HG03095 (cell line): Measurements from ENCODE around the gene CSPG5.

Experiments
- ATAC-seq: cut with Tn5 transposase; IDR thresholded peaks from one replicate; pipeline ENCODE4 v1.9.1; 2021; ENCODE audit warnings: moderate library complexity; ENCODE audit not compliant: unreplicated experiment

Gene CSPG5

GRCh38 chr3:47542471-47543173 is 36.0 kb downstream of the CSPG5 start:
- ATAC-seq: no peak

DNA sequence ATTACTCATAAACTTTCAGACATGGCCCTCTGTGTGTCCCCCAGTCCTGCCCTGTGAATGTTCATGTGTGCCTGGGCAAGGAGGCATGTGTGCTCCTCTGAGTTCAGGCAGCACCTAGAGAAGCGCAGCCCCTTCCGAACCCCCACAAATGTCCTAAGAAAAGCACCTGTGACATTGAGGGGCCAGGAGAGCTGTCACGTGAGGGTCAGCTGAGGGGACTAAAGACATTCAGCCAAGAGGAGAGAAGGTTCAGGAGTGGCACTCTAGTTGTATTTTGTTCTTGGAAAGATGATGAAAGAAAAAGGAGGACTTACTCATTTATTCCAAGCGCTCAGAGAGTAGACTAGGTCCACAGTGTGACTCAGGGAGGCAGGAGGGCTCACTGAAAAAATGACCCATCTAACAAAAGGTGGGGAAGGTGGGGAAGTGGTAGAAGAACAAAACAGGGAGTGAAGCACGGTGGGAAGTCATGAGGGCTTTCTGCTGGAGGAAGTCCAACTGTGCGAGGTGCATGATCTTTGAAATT is 37.0 kb downstream of the CSPG5 start:
- no peak for ATAC-seq

GRCh38 chr3:47540281-47540680 is 38.4 kb downstream of the CSPG5 start:
- no peak for ATAC-seq

DNA sequence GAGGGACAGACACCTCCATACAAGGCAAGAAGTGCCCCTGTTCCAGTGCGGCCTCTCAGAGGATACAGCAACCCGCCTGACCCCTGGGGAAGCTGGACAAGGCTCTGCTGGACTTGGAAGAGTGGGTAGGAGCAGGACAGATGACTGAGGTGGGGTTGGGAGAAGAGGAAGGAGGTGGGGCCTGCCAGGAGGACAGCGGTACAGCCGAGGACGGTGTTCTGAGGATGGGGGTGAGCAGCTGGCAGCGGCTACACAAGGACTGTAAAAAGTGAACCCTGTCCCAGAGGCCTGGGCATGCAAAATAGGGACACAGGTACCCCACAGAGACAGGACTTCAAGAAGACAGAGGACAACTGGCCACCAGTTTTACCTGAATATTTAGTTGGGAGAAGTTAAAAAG is 41.7 kb downstream of the CSPG5 start:
- ATAC-seq: no peak

DNA sequence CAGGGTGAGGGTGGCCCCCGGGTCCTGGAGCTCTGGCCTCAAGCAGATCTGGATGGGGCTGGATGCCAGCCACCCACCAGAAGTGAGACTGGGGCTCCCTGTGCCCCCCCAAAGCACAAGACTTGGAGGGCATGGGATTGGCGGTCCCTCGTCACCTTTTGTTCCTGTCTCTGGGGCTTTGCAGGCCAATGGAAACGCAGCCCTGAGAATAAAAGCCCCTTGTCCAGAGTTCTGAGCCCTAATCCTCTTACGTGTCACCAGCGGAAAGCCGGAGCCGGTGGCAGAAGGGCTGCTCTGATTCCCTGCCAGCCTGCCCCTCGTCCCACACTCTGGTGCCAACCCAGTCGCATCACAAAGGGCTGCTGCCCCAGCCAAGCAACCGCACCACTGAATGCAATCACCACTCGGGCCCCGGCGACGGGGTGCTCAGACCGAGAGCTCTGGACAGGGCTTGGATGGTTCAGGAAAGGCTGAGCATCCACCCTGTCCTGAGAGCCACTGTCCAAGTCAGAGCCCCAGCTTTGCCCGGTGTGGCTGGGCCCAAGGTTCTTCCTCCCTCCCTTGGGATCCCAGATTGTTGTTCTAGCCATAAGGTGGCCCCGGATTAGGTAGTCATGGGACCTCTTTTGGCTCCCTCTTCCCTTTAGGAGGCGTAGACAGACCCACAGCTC is 42.3 kb downstream of the CSPG5 start:
- ATAC-seq: no peak

DNA sequence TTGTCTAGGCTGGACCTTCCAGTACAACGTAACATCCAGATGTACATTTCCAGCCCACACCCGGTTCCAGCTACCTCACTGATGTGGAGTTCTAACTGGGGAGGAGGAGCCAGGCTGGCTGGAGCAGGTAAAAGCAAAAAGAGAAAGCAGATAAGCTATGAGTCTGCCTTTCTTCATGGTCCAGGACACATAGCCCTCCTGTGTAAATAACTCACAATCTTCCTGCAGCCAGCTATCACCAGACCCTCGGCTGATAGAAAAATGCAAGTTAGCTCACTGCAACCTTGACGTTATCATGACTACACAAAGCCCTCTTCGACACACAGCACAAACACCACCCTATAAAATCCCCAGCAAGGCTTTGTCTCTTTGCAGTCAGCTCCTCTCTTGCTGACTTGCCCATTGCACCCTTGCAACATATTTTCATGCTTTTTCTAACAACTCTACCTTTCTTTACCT is 44.6 kb downstream of the CSPG5 start:
- no peak for ATAC-seq

GRCh38 chr3:47533481-47533880 is 45.2 kb downstream of the CSPG5 start:
- ATAC-seq: no peak

DNA sequence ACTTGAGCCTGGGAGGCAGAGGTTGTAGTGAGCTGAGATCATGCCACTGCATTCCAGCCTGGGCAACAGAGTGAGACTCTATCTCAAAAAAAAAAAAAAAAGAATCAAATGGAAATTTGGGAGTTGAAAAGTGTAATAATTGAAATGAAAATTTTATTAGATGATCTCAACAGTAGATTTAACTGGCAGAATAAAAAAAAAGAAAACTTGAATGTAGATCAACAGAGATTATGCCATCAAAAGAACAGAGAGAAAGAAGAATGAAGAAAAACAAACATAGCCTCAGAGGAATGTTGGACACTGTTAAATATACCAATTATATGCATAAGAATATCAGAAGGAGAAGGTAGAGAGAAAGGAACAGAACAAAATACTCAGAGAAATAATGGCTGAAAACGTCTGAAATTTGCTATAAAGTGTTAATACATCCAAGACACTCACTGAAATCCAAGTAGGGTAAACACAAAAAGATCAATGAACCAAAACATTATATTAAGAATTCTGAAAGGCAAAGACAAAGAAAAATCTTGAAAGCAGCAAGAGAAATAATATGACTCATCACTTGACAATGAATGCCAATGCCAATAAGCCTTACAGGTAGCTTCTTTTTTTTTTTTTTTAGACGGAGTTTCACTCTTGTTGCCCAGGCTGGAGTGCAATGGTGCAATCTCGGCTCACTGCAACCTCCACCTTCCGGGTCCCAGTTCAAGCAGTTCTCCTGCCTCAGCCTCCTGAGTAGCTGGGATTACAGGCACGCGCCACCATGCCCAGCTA is 50.5 kb downstream of the CSPG5 start:
- ATAC-seq: no peak

- ATAC-seq: no peak
Measured at GRCh38 chr3:47525617-47526016, 53.0 kb downstream of the CSPG5 start.

DNA sequence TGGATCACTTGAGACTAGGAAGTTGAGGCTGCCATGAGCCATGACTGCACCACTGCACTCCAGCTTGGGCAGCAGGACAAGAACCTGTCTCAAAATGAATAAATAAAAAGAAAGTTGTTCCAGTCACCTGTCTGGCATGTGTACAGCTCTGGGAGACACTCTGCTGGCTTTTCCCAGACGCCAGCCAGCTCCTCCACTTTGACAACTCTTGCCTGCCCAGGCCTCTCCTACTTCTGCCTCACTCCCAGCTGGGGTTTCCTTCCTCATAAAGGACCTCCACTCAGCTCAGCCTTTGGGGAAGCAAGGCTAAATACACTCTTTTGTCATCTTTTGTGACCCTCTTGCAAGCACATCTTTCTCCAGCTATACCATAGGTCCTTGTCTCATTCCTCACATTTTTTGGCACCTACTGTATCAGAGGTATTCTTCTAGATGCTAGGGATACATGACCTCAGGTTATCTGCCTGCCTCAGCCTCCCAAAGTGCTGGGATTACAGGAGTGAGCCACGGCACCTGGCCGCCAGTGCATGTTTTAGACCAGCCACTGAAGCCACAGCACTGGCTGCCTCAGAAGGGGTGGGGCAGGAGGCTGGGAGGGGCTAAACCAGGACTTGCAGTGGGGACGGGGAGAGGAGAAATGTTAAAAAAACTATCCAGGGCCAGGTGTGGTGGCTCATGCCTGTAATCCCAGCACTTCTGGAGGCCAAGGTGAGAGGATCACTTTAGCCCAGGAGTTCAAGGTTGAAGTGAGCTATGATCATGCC is 55.2 kb downstream of the CSPG5 start:
- ATAC-seq: no peak

GRCh38 chr3:47522082-47522987 is 56.3 kb downstream of the CSPG5 start:
- ATAC-seq: peak; percentile 68

GRCh38 chr3:47520756-47521155 is 57.9 kb downstream of the CSPG5 start:
- no peak for ATAC-seq

- no peak for ATAC-seq
Measured at GRCh38 chr3:47517937-47518336, 60.7 kb downstream of the CSPG5 start.

- no peak for ATAC-seq
Measured at GRCh38 chr3:47515864-47516319, 62.8 kb downstream of the CSPG5 start.

DNA sequence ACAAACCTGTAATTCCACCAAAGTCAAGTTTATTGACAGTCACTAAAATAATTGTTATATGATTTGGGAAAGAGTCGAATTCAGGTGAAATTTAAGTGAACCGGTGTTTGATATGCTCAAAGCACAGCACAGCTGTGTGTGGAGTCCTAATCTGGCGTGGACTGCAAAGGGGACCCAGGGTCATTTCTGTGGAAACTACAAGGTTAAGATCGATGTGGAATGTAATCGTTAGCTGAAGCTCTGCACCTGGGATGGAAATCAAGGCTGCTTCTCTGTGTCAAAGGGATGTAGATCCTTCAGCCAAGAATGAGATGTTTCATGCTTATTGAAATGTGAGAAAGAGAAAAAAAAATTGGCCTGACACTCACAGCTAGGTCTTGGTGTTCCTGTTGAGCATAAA is 63.6 kb downstream of the CSPG5 start:
- no peak for ATAC-seq

GRCh38 chr3:47513125-47513929 is 65.3 kb downstream of the CSPG5 start, which contains the start of gene ELP6:
Gene ELP6 (minus strand): TSS chr3:47513712. CDS start chr3:47513590, 122 bp downstream.
- peak; percentile 90 for ATAC-seq

DNA sequence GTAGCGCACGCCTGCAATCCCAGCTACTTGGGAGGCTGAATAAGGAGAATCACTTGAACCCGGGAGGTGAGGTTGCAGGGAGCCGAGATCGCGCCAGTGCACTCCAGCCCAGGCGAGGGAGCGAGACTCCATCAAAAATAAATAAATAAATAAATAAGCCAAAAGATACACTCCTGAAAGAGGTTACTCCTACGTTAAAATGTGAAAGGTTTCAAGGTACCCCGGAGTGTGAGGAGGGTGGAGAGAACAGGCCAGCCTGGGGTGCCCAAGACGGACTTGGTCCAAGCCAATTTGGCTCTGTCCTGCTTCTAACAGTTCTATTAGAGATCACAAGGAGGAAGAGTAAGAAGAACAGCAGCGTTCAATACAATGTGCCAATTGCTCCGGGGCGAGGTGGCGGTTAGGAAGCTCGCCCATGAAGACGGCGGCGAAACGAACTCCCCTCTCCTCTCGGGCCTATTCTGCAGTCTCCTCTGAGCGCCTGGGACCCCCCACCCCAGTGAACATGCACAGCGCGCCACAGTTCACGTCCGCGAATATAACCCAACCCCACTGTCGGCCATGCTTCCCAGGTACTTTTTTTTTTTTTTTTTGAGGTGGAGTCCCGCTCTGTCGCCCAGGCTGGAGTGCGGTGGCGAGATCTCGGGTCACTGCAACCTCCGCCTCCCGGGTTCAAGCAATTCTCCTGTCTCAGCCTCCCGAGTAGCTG is 66.1 kb downstream of the CSPG5 start:
- ATAC-seq: no peak
